Endothelial cell of umbilical vein (primary cell): ENCODE measurements around the gene COL5A3. TPM values are rescaled to one million over a fixed set of nuclear protein-coding genes. Genes with fewer than 3 reads are reported as not detected.

Source experiments
- BruUV-seq: library from RNA; stranded (reverse); fragments of 400-500 nt; replicated peaks from 2 replicates; lab custom pipeline; 2021; lab: Mats Ljungman, UMichigan
- CTCF ChIA-PET: fragments of 300-600, 350-600 bp; sonication (Branson Sonifier 250); formaldehyde crosslinking; loops from one replicate; lab custom pipeline; 2021; ENCODE audit warnings: antibody characterized with exemption, inconsistent platforms; lab: Charles Lee
- POLR2A ChIA-PET: fragments of 300-600, 350-600 bp; sonication (Branson Sonifier 250); formaldehyde crosslinking; loops from one replicate; lab custom pipeline; 2021; ENCODE audit warnings: antibody characterized with exemption, inconsistent platforms; lab: Charles Lee
- DNase-seq: peaks from one replicate; pipeline ENCODE4 v3.0.0-alpha.2; 2011; ENCODE audit warnings: low read depth, low spot score
- FAIRE-seq: peaks from 2 replicates; lab custom pipeline; 2011; peaks lifted over from hg19 to GRCh38; lab: Jason Lieb, UNC
- H2AFZ ChIP-seq: 2 replicates; pipeline ENCODE4 v1.6.0; 2012; ENCODE audit warnings: low read depth, low read length, control low read depth, inconsistent platforms
- H3K27ac ChIP-seq: 2 replicates; pipeline ENCODE4 v1.5.1; 2011; ENCODE audit warnings: low read depth, mild to moderate bottlenecking, control low read depth, low read length, moderate library complexity; ENCODE audit not compliant: insufficient read depth
- H3K27me3 ChIP-seq, 2 experiments: 2 replicates each; pipeline versions ENCODE4 v1.6.0 to v1.6.1; 2011; ENCODE audit warnings: low read length in 2 of 2, mixed read lengths in 1 of 2; ENCODE audit not compliant: control insufficient read depth in 2 of 2, insufficient read depth in 2 of 2
- H3K36me3 ChIP-seq, 2 experiments: 2 replicates in 1 of 2; 3 replicates in 1 of 2; pipeline ENCODE4 v1.5.1; 2011; ENCODE audit warnings: low read length in 2 of 2, mild to moderate bottlenecking in 1 of 2, moderate library complexity in 1 of 2; ENCODE audit not compliant: control insufficient read depth in 2 of 2, insufficient read depth in 2 of 2; ENCODE audit errors: extremely low read depth in 1 of 2
- H3K4me1 ChIP-seq: 3 replicates; pipeline ENCODE4 v1.5.1; 2011; ENCODE audit warnings: mild to moderate bottlenecking, low read length; ENCODE audit not compliant: control insufficient read depth, insufficient read depth; ENCODE audit errors: extremely low read depth
- H3K4me2 ChIP-seq: 2 replicates; pipeline ENCODE4 v1.6.1; 2011; ENCODE audit warnings: low read length, control low read depth, mixed read lengths; ENCODE audit not compliant: insufficient read depth
- H3K4me3 ChIP-seq, 3 experiments: fragments of 200-600 bp in 1 of 3; sonication (generic), shearing (Covaris generic) in 1 of 3; replicated peaks in 1 of 3; 2 replicates each; pipeline ENCODE4 v1.5.1; 2011 to 2016; ENCODE audit warnings: control low read depth in 3 of 3, low read length in 3 of 3, mild to moderate bottlenecking in 2 of 3, inconsistent platforms in 1 of 3, low read depth in 1 of 3, moderate library complexity in 1 of 3; ENCODE audit not compliant: insufficient read depth in 1 of 3
- H3K79me2 ChIP-seq: 2 replicates; pipeline ENCODE4 v1.6.0; 2012; ENCODE audit warnings: low read length, inconsistent platforms; ENCODE audit not compliant: control insufficient read depth, insufficient read depth
- H3K9ac ChIP-seq: replicated peaks from 2 replicates; pipeline ENCODE3; 2011; ENCODE audit warnings: low read length, control low read depth; ENCODE audit not compliant: insufficient read depth; ENCODE audit errors: extremely low read depth
- H3K9me1 ChIP-seq: replicated peaks from 3 replicates; pipeline ENCODE4 v1.6.0; 2011; ENCODE audit warnings: mild to moderate bottlenecking, low read length; ENCODE audit not compliant: control insufficient read depth, insufficient read depth; ENCODE audit errors: extremely low read depth
- H3K9me3 ChIP-seq: replicated peaks from 2 replicates; pipeline ENCODE4 v1.5.1; 2012; ENCODE audit warnings: low read length, inconsistent platforms; ENCODE audit not compliant: control insufficient read depth, insufficient read depth
- H4K20me1 ChIP-seq: replicated peaks from 2 replicates; pipeline ENCODE3; 2011; ENCODE audit warnings: mild to moderate bottlenecking, low read length; ENCODE audit not compliant: control insufficient read depth, insufficient read depth; ENCODE audit errors: extremely low read depth
- EZH2 ChIP-seq: IDR thresholded peaks from 2 replicates; pipeline ENCODE4 v1.6.1; 2012; ENCODE audit warnings: borderline replicate concordance, low read depth, mild to moderate bottlenecking, moderate library complexity, low read length, inconsistent platforms; ENCODE audit not compliant: severe bottlenecking
- FOS ChIP-seq: IDR thresholded peaks from 2 replicates; pipeline ENCODE4 v1.6.1; 2011; ENCODE audit warnings: mild to moderate bottlenecking, low read length, moderate library complexity, borderline replicate concordance; ENCODE audit not compliant: insufficient read depth
- GATA2 ChIP-seq: IDR thresholded peaks from 2 replicates; pipeline ENCODE4 v1.7.0; 2011; ENCODE audit warnings: low read depth, mild to moderate bottlenecking, moderate library complexity, mixed read lengths, low read length; ENCODE audit not compliant: insufficient read length, insufficient read depth
- JUN ChIP-seq: IDR thresholded peaks from 2 replicates; pipeline ENCODE4 v1.6.1; 2011; ENCODE audit warnings: borderline replicate concordance, low read depth; ENCODE audit not compliant: insufficient read length, insufficient read depth
- MAX ChIP-seq: IDR thresholded peaks from 2 replicates; pipeline ENCODE4 v1.6.1; 2011; ENCODE audit not compliant: insufficient read depth, insufficient read length
- MYC ChIP-seq: IDR thresholded peaks from one replicate; pipeline ENCODE4 v1.6.1; 2011; ENCODE audit warnings: mild to moderate bottlenecking, low read depth, low read length
- POLR2A ChIP-seq: IDR thresholded peaks from 2 replicates; pipeline ENCODE4 v1.6.1; 2012; ENCODE audit warnings: low read depth, mild to moderate bottlenecking, control low read depth, low read length
- POLR2AphosphoS5 ChIP-seq: IDR thresholded peaks from 2 replicates; pipeline ENCODE4 v1.6.1; 2012; ENCODE audit warnings: low read depth, mild to moderate bottlenecking, control low read depth, low read length, moderate library complexity; ENCODE audit not compliant: insufficient read depth
- dilution Hi-C: fragments of 300-500 bp; cut with MboI; formaldehyde crosslinking; loops from one replicate; pipeline ENCODE4 v1.15.0; 2019; ENCODE audit warnings: low sequenced_read_pairs; ENCODE audit not compliant: extremely low pct_ligation_motif_present
- intact Hi-C: fragments of 100-400 bp; cut with micrococcal nuclease; formaldehyde crosslinking; loops from one replicate; pipeline ENCODE4 v1.10.0; 2022
- polyA plus RNA-seq, 4 experiments: library from polyadenylated mRNA; depleted of rRNA in 3 of 4; stranded (reverse) in 3 of 4; unstranded in 1 of 4; fragments of >200 nt; gene quantifications; 2 replicates each; pipeline versions ENCODE4 v1.2.1 to v1.2.3, GENCODE V29; 2011 to 2012; ENCODE audit warnings: missing spikeins in 1 of 4
- total RNA-seq: library from RNA; stranded (reverse); gene quantifications from 2 replicates; pipeline ENCODE4 v1.2.3, GENCODE V29; 2021
- TF ChIP-seq, protein P1 (sequence below), 2 donors: IDR thresholded peaks; 1 replicate in 1 of 2; 2 replicates in 1 of 2; pipeline ENCODE4 v1.5.1; 2011; ENCODE audit warnings: low read length in 2 of 2, mild to moderate bottlenecking in 2 of 2, moderate library complexity in 2 of 2, control low read depth in 1 of 2, inconsistent platforms in 1 of 2, low read depth in 1 of 2; ENCODE audit not compliant: insufficient read depth in 1 of 2; ENCODE audit errors: extremely low read depth in 1 of 2

The COL5A3 gene
- total and polyA plus RNA-seq, 2 donors (not counting 3 experiments of a cell fraction or from before 2014, with no cell fraction given): not detected

DNA sequence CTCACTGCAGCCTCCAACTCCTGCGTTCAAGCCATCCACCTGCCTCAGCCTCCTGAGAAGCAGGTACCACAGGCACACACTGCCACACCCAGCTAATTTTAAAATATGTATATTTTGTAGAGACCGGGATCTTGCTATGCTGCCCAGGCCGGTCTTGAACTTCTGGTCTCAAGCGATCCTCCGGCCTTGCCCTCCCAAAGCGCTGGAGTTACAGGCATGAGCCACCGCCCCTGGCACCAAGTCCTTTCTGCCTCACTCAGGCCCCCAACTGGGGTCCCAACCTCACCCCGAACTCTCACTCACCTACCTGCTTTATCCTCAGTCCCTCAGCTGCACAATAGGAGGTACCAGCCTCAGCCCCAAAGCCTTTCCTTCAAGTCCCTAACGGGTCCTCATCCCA lies 635 bp upstream of the COL5A3 start:
- intact Hi-C loops: no loop called here
- H3K79me2 ChIP-seq: no peaks in the 10 kb centered on the region
- H3K4me2 ChIP-seq: no peak overlapping the region
- TF ChIP-seq MAX: no peak
- no peak for TF ChIP-seq FOS
- TF ChIP-seq MYC: no peak
- TF ChIP-seq POLR2AphosphoS5: no peak
- TF ChIP-seq JUN: no peak
- no peak for TF ChIP-seq EZH2
- TF ChIP-seq GATA2: no peak
- TF ChIP-seq POLR2A: no peak
- TF ChIP-seq, protein P1, sequence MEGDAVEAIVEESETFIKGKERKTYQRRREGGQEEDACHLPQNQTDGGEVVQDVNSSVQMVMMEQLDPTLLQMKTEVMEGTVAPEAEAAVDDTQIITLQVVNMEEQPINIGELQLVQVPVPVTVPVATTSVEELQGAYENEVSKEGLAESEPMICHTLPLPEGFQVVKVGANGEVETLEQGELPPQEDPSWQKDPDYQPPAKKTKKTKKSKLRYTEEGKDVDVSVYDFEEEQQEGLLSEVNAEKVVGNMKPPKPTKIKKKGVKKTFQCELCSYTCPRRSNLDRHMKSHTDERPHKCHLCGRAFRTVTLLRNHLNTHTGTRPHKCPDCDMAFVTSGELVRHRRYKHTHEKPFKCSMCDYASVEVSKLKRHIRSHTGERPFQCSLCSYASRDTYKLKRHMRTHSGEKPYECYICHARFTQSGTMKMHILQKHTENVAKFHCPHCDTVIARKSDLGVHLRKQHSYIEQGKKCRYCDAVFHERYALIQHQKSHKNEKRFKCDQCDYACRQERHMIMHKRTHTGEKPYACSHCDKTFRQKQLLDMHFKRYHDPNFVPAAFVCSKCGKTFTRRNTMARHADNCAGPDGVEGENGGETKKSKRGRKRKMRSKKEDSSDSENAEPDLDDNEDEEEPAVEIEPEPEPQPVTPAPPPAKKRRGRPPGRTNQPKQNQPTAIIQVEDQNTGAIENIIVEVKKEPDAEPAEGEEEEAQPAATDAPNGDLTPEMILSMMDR (IDR thresholded peaks at IDR 0.05; ENCODE audit: extremely low read depth in 1 of 2, insufficient read depth in 1 of 2, low read depth in 1 of 2, low read length in 2 of 2): no peak
- no peak for FAIRE-seq
- H4K20me1 ChIP-seq: no peaks in the 10 kb centered on the region
- no peak overlapping the region for H2AFZ ChIP-seq
- H3K9me3 ChIP-seq: no peaks in the 10 kb centered on the region
- no peak overlapping the region for H3K9ac ChIP-seq
- no peaks in the 10 kb centered on the region for H3K36me3 ChIP-seq
- no peak overlapping the region for H3K4me3 ChIP-seq
- ChIA-PET POLR2A (no interaction called here), CTCF (interaction anchor here (1.1 to 2.1 kb wide), 2 partner anchors 11 to 248 kb away, joined by 3 to 12 read pairs; no protein-coding TSS in a partner anchor)
- dilution Hi-C loops: no loop called here
- peaks cover 4% of the 10 kb centered on the region for H3K4me1 ChIP-seq
- DNase-seq: no peak
- H3K9me1 ChIP-seq: no peaks in the 10 kb centered on the region
- BruUV-seq: no TSS peak
- no peak overlapping the region for H3K27ac ChIP-seq
- H3K27me3 ChIP-seq: peaks cover 2 to 3% of the 10 kb centered on the region in 2 experiments
